ENCODE data around the gene NR1I3.

The NR1I3 gene

DNA sequence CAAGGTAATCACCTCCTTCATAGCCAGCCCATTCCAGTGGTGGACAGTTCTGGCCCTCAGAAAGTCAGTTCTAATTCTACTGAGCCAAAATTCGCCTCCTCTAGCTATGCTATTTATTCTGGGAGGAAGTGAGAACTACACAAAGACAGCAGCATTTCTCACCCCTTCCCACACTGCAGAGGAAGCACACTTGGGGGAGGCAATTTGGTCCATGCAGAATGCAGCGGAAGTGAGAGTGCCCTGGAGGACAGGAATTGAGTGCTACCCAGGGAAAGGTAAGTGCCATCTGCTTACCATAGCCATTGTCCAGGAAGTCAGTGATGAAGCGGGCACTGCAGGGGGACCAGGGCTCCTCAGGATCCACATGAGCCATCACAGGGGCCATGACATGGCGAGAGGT, 42.8 kb downstream of the NR1I3 start:
- no peak for DNase-seq (ENCODE audit: low read depth)

DNA sequence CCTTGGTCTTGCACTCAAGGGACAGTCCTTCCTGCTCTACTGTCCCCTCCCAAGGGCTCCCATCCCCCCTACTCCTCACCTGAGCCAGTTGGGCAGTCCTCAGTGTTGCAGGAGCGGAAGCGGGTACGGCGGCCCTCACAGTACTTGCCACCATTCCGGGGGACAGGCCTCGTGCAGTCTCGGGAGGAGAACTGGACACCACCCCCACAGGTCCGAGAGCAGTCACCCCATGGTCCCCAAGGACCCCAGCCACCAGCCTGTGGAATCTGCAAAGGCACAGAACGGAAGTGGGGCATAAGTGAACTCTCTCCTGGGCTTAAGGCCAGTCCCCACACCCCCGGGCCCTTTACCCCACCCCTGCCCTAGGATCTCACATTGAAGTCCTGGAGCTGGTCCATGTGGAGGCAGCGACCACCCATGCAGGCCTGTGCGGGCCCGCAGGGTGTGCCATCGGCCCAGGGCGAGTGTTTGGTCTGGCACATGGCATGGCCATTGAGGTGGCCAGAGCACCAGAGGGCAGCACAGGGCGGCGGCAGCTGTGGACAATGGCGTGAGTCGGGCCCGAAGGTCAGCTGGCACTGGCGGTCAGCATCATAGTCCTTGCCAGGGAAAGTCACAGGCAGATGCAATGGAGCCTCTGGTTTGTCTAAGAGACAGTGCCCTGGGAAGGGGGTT, 44.3 kb downstream of the NR1I3 start:
- DNase-seq (ENCODE audit: low read depth): no peak

DNA sequence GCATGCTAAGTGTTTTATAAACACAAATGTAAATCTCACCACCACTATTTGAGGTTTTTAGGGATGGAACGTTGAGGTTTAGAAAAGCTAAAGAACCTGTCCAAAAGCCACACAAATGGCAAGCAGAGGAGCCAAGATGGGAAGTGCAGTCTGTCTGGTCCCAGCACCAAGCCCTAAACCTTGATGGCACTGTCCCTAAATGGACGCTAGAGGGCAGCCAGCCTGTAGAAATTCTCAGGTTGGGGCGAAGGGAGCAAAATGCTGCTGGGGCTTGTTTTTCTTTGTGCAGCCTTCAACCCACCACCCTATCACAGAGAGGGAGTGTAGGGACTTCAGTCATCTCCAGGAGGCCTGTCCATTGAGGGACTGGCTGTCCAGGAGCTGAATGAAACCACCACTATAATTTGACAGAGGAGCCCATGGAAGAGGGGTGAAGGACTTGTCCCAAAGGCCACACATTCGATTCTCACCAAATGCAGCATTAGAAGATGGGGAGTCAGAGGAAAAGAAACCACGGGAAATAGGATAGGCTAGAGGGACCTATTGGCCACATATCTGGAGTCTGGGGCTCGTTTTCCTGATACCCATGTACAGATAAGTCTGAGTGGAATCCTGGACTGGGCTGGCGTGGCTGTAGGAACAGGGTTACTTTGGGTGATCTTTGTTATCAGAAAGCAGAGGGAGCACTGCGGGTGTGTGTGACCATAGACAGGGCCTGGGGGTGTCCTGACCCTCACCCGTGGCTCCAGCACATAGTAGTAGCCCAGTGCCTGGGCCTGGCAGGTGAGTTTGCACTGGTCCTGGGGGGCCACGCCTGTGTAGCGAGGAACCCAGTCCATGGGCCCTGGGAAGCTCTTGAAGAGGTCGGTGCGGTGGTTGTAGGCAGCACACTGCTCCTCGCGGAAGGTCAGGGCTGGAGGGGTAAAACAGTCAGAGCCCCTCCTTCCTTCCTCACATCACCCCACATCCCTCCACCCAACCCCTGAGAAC, 45.2 kb downstream of the NR1I3 start:
- DNase-seq (ENCODE audit: low read depth): peak; percentile 49

DNA sequence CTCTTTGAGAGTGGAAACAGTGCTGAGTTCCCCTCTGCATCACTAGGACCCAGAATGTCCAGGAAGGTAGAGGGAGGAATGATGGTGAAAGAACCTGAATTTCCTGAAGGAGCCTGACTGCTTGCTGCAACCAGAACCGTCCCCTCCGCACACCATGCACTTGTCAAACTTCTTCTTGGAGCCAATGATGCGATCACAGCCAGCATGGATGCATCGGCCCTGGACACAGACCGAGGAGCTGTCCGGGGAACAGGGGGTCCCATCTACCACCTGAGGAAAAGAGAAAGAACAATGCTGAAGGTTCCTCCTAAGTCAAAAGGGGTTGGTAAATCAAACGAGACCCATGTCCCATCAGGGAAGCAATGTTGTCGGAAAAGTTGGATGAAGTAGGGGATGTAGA, 46.0 kb downstream of the NR1I3 start:
- DNase-seq (ENCODE audit: low read depth): no peak

DNA sequence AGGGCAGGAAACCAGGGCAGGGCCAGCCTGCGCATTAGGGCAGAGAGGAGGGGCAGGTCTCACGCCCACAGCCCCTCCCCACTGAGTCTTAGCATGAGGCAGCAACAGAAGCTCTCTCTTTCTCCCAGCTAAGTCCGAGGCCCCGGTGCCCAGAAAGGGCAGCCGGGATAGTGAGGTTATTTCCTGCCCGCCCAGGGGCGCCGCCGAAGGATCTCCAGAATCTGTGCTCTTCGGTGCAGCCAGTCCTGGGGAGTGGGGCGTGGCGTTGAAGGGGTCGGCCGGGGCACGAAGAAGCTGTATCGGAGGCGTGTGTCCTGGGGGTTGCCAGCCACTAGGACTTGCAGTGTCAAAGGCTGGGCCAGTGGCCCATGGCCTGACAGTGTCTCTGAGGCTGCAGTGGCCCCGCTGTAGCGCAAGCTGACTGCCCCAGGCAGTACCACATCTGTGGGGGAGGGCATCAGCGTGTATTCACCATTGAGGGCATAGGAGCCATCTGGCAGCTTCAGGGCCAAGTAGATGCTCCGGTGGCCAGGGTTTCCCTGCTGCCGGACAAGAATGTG, 47.0 kb downstream of the NR1I3 start:
- no peak for DNase-seq (ENCODE audit: low read depth)

DNA sequence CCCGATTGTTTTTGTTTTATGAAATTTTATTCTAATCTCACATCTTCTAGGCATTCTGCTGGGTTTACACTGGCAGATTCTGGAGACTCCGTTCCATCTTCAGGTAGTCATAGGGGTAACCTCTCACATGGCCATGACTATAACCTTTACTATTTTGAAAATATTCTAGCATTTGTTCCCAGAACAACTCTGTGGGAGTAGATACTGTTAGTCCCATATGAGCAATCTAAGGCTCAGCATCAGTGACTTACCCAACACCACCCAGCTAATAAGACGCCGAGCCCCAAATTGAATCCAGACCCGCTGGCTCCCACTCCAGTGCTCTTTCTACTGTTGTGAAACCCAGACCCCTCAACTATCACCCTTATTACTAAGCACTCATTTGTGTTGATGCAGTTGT, 49.0 kb downstream of the NR1I3 start:
- DNase-seq (ENCODE audit: low read depth): no peak

DNA sequence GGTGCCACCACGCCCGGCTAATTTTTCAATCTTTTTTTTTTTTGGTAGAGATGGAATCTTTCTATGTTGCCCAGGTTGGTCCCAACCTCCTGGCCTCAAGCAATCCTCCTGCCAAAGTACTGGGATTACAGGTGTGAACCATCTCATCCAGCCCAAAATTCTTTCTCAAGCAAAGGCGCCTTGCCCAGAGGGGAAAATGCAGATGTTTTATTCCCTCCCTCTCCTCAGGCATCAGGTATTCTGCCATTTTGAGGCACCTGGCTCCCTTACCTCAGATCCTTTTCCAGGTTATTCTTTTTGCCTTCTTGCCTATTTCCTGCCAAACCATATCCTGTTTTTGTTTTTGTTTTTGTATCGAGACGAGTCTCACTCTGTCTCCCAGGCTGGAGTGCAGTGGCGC, 49.6 kb downstream of the NR1I3 start:
- DNase-seq (ENCODE audit: low read depth): no peak

DNA sequence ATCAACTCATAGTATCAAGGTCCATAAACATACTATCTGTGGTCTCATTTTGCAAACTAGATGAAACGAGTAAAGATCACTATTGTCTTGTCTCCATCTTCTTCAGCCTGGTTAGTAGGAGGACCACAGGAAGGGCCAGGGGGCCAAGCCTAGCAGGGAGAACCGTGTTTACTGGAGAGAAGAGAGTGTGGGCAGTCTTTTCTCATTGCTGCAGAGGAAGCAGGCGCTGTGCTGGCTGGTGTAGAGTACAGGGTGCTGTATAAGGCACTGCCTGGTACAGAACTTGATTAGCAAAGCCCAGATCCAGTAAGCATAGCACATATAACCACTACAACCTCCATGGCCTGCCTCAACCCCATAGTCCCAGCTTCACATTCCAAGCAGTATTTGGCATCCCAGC, 50.7 kb downstream of the NR1I3 start:
- no peak for DNase-seq (ENCODE audit: low read depth)

DNA sequence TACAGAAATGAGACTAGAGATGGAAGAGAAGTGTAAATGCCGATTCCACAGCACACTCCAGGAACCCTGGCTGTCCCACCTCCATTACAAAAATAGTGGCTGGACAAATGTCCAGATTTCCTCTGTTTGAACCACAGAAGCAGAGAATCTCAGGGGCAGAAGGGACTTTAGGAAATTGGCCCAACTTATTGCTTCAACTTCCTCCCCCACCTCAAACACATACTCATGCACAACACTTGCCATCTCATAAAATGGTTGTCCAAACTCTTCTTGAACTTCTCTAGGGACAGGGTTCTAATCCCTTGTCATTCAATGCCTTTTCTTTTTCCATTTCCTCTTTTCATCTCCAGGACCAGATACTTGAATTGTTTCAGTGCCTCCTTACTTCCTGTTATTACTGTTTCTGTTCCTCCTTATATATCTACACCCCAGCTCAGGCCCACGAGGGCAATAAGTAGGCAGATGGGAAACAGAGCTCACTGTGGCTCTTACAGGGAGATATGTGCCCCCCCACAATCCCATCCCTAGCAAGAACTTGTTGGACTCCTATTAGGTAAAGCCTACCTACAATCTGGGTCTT, 52.2 kb downstream of the NR1I3 start:
- no peak for DNase-seq (ENCODE audit: low read depth)

DNA sequence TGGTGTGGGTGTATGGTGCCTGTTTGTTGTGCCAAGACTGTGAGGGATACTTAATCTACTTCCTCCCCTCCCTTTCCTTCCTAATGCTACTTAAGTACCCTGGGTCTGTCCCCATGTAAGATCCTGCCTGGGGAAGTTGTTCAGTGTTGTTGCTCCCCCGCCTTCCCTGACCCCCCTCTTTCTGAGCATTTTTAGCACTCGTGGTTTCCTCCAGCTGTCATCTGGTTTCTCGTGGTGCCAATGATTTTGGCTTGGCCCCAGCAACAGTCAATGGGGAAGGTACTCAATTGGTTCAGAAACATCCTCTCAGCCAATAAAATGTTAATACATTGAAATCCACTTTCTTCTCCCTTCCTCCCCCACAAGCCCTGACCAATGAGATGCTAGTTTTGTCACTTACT, 52.7 kb downstream of the NR1I3 start:
- DNase-seq (ENCODE audit: low read depth): peak; percentile 55

DNA sequence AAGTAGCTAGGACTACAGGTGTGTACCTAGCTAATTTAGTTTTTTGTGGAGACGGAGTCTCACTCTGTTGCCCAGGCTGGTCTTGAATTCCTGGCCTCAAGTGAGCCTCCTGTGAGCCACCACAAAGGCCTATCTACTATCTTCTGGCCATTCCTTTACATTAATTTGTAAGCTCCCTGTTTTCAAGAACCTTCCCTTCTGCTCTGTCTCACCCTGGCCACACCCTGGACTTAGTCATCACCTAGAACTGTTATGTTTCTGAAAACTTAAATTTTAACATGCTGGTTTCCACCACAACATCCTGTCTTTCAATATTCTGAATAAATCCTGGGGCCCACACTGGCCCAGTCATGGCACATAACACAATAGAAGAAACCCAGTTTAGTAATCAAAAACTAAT, 55.8 kb downstream of the NR1I3 start:
- peak; percentile 47 for DNase-seq (ENCODE audit: low read depth)

DNA sequence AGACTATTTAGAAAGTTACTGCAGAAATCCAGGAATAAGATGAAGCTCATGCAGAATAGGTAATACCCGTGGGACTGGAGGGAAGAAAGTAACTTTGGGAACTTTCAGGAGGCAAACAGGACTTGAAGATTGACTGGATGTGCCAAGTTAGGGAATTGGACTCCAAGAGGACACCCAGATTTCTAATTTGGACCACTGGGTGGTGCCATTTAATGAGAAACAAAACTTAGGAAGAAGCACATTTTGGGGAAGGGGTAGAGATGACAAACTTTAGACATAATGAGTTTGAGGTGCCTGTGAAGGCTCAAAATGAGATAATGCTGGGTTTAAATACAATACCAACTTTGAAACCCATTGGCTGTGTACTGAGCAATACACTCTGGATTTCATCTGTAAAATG, 57.4 kb downstream of the NR1I3 start:
- DNase-seq (ENCODE audit: low read depth): no peak

DNA sequence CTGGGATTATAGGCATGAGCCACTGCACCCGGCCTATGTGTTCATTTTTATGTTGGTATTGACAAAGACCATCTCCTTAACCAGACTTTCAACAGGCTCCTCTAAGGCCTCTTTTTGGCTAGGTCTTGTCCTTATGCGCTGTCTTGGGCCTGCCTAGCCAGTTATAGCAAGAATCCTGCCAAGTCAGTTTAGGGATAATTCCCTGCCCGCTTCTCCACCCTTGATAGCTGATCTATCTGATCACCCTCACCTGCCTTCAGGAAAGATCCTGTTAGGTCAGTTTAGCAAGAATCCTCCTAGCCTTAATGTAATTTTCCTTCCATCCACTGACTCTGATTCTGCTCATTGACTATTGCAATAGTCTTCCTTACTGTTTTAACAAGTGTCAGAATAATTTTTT, 58.3 kb downstream of the NR1I3 start:
- no peak for DNase-seq (ENCODE audit: low read depth)
